Prostate gland (tissue), 2 donors: ENCODE results near the gene ADGRB3. TPM values are rescaled to one million over a fixed set of nuclear protein-coding genes. Genes with fewer than 3 reads are reported as not detected.

ENCODE experiments used
- DNase-seq: peaks from one replicate; pipeline ENCODE4 v3.0.0-alpha.2; 2019; ENCODE audit warnings: low spot score
- H3K27ac ChIP-seq, 2 donors: fragments of 200-600 bp; sonication (generic); 2 replicates each; pipeline ENCODE4 v1.5.1; 2017 to 2019
- H3K27me3 ChIP-seq: fragments of 200-600 bp; sonication (generic); replicated peaks from 2 replicates; pipeline ENCODE4 v1.5.1; 2019; ENCODE audit not compliant: insufficient read depth
- H3K36me3 ChIP-seq, 2 donors: fragments of 200-600 bp; sonication (generic); 1 replicate in 1 of 2; 2 replicates in 1 of 2; pipeline versions ENCODE4 v1.5.1 to v1.8.1; 2017 to 2019
- H3K4me1 ChIP-seq: fragments of 200-600 bp; sonication (generic); replicated peaks from 2 replicates; pipeline ENCODE4 v1.5.1; 2019
- H3K4me3 ChIP-seq, 2 donors: fragments of 200-600 bp; sonication (generic); 2 replicates each; pipeline ENCODE4 v1.5.1; 2017 to 2019
- H3K9me3 ChIP-seq: fragments of 200-600 bp; sonication (generic); 2 replicates; pipeline ENCODE4 v1.5.1; 2017
- POLR2A ChIP-seq: fragments of 450-650 bp; IDR thresholded peaks from one replicate; pipeline ENCODE4 v1.6.1; 2016; ENCODE audit warnings: antibody characterized with exemption, mild to moderate bottlenecking
- POLR2AphosphoS5 ChIP-seq: sonication (generic); formaldehyde crosslinking; IDR thresholded peaks from one replicate; pipeline ENCODE4 v1.6.1; 2017; ENCODE audit warnings: antibody characterized with exemption
- WGBS: methylation state at CpG from one replicate; pipeline ENCODE4 v1.1.5; 2018; 5-methylcytosine and 5-hydroxymethylcytosine counted together
- intact Hi-C: fragments of 100-400 bp; cut with DNase I; formaldehyde crosslinking; loops from one replicate; pipeline ENCODE4 v1.14.2; 2022
- total RNA-seq, 2 donors: library from RNA; depleted of rRNA; stranded (reverse); fragments of >200 nt; gene quantifications; one replicate each; pipeline ENCODE4 v1.1.0, GENCODE V29; 2016
- TF ChIP-seq, protein P1 (sequence below), 4 experiments: fragments of 200-600 bp in 2 of 4; fragments of 450-650 bp in 2 of 4; sonication (generic) in 2 of 4; IDR thresholded peaks; 1 replicate in 3 of 4; 2 replicates in 1 of 4; pipeline ENCODE4 v1.5.1; 2016 to 2019; ENCODE audit warnings: antibody characterized with exemption in 4 of 4, mild to moderate bottlenecking in 2 of 4, moderate library complexity in 2 of 4

ADGRB3 gene
- total RNA-seq, 2 donors from 2014 or later = 0.59 to 3.1 TPM

DNA sequence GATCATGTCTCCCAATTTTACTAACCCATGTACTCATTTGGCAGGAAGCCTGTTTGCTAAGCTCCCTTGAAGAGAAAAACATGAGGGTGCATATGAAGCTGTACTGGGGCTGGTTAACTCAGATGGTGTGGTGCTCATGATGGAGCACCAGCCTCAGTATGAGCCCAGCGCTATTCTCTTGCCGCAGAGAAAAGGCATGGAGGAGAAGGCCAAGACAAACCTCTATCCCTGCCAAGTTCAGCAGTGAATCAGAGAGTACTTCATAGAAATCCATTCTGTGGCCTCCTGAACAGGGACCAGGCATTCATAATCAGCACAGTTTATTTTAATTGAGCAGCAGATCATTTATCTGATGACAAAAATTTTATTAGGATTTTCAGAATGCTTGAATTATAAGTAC lies 763.6 kb downstream of the ADGRB3 start:
- WGBS = 76% methylated on average over 2 of the region's 2 CpGs
- intact Hi-C loops = no loop called here
- H3K9me3 ChIP-seq = no peaks in the 10 kb centered on the region
- H3K4me3 ChIP-seq = no peak overlapping the region
- H3K27me3 ChIP-seq = no peaks in the 10 kb centered on the region
- no peak for DNase-seq
- H3K36me3 ChIP-seq = no peaks in the 10 kb centered on the region
- H3K4me1 ChIP-seq = no peaks in the 10 kb centered on the region
- no peak overlapping the region for H3K27ac ChIP-seq
- TF ChIP-seq POLR2A (no peak), POLR2AphosphoS5 (no peak)
- TF ChIP-seq, protein P1, sequence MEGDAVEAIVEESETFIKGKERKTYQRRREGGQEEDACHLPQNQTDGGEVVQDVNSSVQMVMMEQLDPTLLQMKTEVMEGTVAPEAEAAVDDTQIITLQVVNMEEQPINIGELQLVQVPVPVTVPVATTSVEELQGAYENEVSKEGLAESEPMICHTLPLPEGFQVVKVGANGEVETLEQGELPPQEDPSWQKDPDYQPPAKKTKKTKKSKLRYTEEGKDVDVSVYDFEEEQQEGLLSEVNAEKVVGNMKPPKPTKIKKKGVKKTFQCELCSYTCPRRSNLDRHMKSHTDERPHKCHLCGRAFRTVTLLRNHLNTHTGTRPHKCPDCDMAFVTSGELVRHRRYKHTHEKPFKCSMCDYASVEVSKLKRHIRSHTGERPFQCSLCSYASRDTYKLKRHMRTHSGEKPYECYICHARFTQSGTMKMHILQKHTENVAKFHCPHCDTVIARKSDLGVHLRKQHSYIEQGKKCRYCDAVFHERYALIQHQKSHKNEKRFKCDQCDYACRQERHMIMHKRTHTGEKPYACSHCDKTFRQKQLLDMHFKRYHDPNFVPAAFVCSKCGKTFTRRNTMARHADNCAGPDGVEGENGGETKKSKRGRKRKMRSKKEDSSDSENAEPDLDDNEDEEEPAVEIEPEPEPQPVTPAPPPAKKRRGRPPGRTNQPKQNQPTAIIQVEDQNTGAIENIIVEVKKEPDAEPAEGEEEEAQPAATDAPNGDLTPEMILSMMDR (IDR thresholded peaks at IDR 0.05) = no peak

DNA sequence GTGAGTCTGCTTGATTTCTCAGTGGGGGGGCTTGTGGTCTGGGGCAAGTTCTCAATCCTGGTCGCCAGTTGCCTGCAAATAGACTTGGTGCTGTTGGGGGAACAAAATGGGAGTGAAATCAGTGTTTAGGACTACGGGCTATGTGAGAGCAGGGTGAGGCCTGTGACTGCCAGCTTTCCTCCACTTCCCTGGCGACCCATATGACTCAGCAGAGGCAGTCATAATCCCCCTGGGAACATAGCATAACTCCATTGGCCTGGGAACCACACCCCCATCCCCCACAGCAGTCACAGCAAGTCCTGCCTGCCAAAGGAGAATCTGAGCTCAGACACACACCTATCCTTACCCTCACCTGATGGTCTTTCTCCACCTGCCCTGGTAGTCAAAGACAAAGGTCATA lies 773.8 kb downstream of the ADGRB3 start:
- TF ChIP-seq POLR2AphosphoS5 = no peak
- TF ChIP-seq POLR2A = no peak
- WGBS = 56% methylated on average over 3 of the region's 3 CpGs
- no peaks in the 10 kb centered on the region for H3K27me3 ChIP-seq

DNA sequence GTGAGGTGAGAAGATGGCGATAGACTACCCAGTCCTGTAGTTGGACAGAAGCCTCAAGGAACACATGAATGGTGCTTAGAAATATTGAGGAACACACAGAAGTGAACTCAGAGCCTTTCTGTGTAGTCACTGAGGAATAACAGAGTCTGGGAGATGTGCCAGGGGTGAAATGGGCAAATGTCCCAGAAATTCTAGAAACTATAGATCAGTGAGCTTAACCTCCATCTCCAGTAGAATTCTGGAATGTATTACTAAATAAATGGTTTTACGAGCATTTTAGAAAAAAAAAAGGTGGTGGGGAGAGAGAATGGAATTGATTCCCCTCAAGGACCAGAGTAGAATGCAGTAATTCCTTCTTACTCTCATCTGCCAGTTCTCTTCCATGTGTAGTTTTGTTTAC lies 781.7 kb downstream of the ADGRB3 start:
- Histone ChIP-seq H3K4me1 (no peaks in the 10 kb centered on the region), H3K27ac (no peak overlapping the region), H3K4me3 (no peak overlapping the region), H3K9me3 (no peaks in the 10 kb centered on the region), H3K27me3 (no peaks in the 10 kb centered on the region), H3K36me3 (no peaks in the 10 kb centered on the region)
- 62% methylated on average over 2 of the region's 2 CpGs for WGBS
- no peak for DNase-seq
- intact Hi-C loops = no loop called here
- TF ChIP-seq POLR2A (no peak), POLR2AphosphoS5 (no peak)
- TF ChIP-seq, protein P1 (IDR thresholded peaks at IDR 0.05) = no peak

More for the DNA sequence above, 773.8 kb downstream of the ADGRB3 start:
- no peaks in the 10 kb centered on the region for H3K36me3 ChIP-seq
- intact Hi-C loops = no loop called here
- no peak for DNase-seq
- no peak overlapping the region for H3K4me3 ChIP-seq
- no peak overlapping the region for H3K27ac ChIP-seq
- H3K9me3 ChIP-seq = no peaks in the 10 kb centered on the region
- no peaks in the 10 kb centered on the region for H3K4me1 ChIP-seq

DNA sequence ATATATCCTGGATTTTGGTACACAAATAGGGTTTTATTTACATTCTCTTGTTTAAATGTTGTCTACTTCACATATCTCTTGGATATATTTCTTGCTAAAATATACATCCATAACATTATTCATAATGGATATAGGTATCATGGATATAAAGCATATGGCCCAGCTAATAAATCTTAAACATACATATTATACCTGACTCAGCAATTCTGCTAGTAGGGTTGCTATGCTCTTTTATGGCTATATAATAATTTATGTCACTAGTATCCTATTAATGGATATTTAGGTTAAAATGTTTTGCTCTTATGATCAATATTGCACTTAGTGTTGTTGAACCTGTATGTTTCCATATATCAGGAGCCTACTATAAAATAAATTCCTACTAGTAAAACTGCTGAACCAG lies 786.2 kb downstream of the ADGRB3 start:
- H3K4me1 ChIP-seq = no peaks in the 10 kb centered on the region
- H3K9me3 ChIP-seq = no peaks in the 10 kb centered on the region
- DNase-seq = no peak
- no peaks in the 10 kb centered on the region for H3K36me3 ChIP-seq
- no peaks in the 10 kb centered on the region for H3K27me3 ChIP-seq
- no peak overlapping the region for H3K4me3 ChIP-seq
- TF ChIP-seq POLR2AphosphoS5 = no peak
- TF ChIP-seq POLR2A = no peak
- H3K27ac ChIP-seq = no peak overlapping the region
- intact Hi-C loops = no loop called here

GRCh38 chr6:69422020-69422419 lies 786.9 kb downstream of the ADGRB3 start:
- H3K27ac ChIP-seq = no peak overlapping the region
- DNase-seq = no peak

DNA sequence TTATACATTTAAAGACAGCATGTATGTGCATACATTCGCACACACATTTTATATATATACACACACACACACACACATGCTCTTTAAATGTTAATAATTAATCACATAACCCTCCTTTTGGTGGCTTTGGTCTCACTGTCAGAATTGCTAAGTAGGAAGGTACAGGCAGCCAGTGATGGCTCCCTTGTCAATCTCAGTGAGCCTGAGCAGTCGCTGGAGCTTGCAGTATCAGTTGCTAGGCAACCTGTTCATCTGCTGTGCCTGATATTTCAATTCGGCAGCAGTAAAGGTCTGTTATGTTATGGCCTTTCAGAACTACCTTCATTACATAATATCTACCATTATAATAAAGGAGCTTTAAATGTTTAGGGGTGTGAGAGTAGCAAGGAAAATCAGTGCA lies 787.4 kb downstream of the ADGRB3 start:
- intact Hi-C loops = no loop called here

More at GRCh38 chr6:69422020-69422419, 786.9 kb downstream of the ADGRB3 start:
- Histone ChIP-seq H3K27me3 (no peaks in the 10 kb centered on the region), H3K4me3 (no peak overlapping the region), H3K4me1 (no peaks in the 10 kb centered on the region), H3K36me3 (no peaks in the 10 kb centered on the region), H3K9me3 (no peaks in the 10 kb centered on the region)
- no peak for TF ChIP-seq POLR2AphosphoS5
- TF ChIP-seq, protein P1 (IDR thresholded peaks at IDR 0.05) = no peak
- no peak for TF ChIP-seq POLR2A
- WGBS = 90% methylated on average over 1 of the region's 1 CpG
- intact Hi-C loops = no loop called here

More for the DNA sequence above, 787.4 kb downstream of the ADGRB3 start:
- Histone ChIP-seq H3K9me3 (no peaks in the 10 kb centered on the region), H3K4me1 (no peaks in the 10 kb centered on the region), H3K27ac (no peak overlapping the region), H3K27me3 (no peaks in the 10 kb centered on the region), H3K4me3 (no peak overlapping the region), H3K36me3 (no peaks in the 10 kb centered on the region)
- 47% methylated on average over 3 of the region's 3 CpGs for WGBS
- no peak for DNase-seq
- TF ChIP-seq, protein P1 (IDR thresholded peaks at IDR 0.05) = no peak
- TF ChIP-seq POLR2AphosphoS5 (no peak), POLR2A (no peak)
